Measurements from ENCODE around the gene CTTNBP2.

DNA sequence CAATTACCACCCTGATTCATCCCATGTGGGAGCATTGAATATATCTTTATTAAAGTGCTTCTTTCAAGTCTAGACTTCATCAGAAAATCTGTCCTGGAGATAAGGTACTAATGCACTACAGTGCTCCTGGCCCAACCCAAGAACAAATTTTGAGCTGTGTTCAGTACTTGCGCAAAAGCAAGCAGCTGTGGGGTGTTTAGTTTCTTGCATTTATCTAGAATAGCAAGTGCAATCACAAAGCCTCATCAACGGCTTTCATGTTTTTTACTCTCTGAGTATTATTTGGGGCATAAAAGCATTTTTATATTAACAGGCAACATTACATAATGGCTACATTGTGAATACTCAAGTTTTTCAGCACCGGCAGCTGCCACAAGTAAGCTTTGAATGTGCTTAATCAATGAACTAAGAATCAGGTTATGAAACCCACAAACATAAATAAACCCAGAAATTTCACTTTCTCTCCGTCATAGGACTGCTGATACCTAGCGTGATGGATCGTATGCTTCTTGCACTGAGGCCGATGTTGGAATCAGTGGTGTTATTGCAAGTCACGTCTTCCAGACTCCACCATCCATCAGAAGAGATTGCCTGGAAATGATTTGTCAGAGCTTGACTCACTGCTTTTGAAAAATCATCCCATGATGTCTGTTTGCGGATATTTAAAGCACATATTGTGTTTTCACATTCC lies 113.1 kb downstream of the CTTNBP2 start:
- TF ChIP-seq, protein P1, sequence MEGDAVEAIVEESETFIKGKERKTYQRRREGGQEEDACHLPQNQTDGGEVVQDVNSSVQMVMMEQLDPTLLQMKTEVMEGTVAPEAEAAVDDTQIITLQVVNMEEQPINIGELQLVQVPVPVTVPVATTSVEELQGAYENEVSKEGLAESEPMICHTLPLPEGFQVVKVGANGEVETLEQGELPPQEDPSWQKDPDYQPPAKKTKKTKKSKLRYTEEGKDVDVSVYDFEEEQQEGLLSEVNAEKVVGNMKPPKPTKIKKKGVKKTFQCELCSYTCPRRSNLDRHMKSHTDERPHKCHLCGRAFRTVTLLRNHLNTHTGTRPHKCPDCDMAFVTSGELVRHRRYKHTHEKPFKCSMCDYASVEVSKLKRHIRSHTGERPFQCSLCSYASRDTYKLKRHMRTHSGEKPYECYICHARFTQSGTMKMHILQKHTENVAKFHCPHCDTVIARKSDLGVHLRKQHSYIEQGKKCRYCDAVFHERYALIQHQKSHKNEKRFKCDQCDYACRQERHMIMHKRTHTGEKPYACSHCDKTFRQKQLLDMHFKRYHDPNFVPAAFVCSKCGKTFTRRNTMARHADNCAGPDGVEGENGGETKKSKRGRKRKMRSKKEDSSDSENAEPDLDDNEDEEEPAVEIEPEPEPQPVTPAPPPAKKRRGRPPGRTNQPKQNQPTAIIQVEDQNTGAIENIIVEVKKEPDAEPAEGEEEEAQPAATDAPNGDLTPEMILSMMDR (IDR thresholded peaks at IDR 0.05), result no peak
- TF ChIP-seq POLR2A (IDR thresholded peaks at IDR 0.05), result no peak

Data from adrenal gland (tissue), 5 donors.